Astrocyte of the cerebellum (primary cell): Measurements from ENCODE around the gene DIABLO.
A peak's percentile ranks its signal among the peaks of the same experiment; 100 is the strongest.
"Not testable (repeated sequence)": the region's sequence is repeated elsewhere in the genome, so short reads cannot be mapped to it uniquely, and the experiment has no call there.

Source experiments
- DNase-seq: peaks from one replicate; pipeline ENCODE4 v3.0.0-alpha.2; 2011; ENCODE audit warnings: low read depth
- H3K4me3 ChIP-seq: 2 replicates; pipeline ENCODE4 v1.5.1; 2011; ENCODE audit warnings: mild to moderate bottlenecking, low read depth, low read length, moderate library complexity
- CTCF ChIP-seq: IDR thresholded peaks from 2 replicates; pipeline ENCODE4 v1.5.1; 2012; ENCODE audit warnings: low read length, low read depth, moderate library complexity, mild to moderate bottlenecking; ENCODE audit errors: missing control alignments
- in situ Hi-C: cut with HindIII; loops from 2 replicates; pipeline ENCODE4 v1.10.0; 2017; ENCODE audit warnings: low sequenced_read_pairs

The DIABLO gene

GRCh38 chr12:122182887-122183587, 42.8 kb downstream of the DIABLO start, which contains the start of gene LRRC43:
LRRC43 (plus strand) TSS chr12:122183123; CDS start chr12:122183145, 22 bp downstream.
- in situ Hi-C loops: no loop called here
- TF ChIP-seq CTCF: no peak
- H3K4me3 ChIP-seq: peak within 1 kb of the TSS; percentile 49
- no peak for DNase-seq

GRCh38 chr12:122176473-122176872, 49.4 kb downstream of the DIABLO start:
- DNase-seq, H3K4me3 ChIP-seq, in situ Hi-C loops: not testable (repeated sequence)

DNA sequence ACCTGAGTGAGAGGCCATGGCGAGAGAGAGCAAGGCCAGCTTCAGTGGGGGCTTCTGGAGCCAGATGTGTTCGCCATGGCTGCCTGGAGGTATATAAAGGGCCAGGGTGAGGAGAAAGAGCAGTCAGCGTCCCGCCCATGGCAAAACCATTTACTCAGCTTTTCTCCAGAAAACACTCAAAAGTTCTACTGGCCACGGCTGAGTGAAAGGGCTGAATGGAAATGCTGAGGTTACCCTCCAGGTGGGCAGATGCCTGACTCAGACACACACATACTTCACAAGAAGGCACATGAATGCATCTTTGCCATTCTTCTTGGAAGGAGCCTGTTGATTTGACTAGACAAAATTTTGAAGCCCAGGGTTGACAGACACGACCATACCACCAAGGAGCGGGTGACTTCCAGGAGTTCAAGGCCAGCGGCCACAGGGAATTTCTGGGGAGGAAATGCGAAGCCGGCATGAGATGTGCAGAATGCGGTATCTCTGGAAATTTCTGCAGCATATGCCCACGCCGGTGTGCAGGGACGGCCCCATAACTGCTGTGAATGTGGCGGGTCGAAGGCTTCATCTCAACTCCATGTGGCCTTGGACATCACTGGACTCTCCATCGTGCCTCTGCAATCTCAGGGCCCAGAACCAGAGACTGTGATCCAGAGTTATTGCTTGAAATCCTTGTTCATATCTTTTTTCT, 51.6 kb downstream of the DIABLO start, which contains the start of gene IL31:
TSS of gene IL31 (minus strand) at position 67 of the 691 bp plus-strand sequence. CDS start at position 18, 49 bp downstream.
- in situ Hi-C loops: no loop called here
- no peak for TF ChIP-seq CTCF
- no peak for DNase-seq
- H3K4me3 ChIP-seq: no peak within 1 kb of the TSS

DNA sequence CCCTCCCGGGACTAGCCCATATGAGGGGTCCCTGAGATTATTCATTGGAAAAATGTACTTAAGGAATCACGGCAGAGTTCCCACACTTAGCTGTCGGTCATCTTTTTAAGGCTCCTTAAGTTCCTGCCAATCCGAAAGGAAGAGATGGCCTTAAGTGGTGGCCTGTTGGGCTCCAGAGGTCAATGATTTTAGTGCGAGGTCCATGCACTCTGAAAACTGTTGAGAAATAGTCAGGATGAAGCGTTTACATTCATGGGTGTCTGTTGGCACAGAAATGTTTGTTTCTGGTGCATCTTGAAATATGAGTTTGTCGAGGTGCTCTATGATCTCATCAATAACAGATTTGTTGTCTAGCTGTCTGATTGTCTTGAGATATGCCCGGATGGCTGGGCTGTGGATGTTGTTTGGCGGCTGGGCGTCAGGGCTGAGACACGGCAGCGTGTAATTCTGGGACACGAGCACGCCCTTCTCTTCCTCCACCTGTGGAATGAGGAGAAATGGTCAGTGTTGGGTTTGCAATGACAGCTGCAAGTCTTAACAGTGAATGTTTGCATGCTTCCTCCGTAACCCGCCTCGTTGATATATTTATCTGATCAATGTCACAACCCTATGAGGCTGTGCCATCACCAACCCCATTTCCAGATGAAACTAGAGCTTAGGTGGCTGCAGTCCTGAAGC, 53.5 kb downstream of the DIABLO start:
- DNase-seq: no peak
- in situ Hi-C loops: no loop called here
- TF ChIP-seq CTCF: no peak
- H3K4me3 ChIP-seq: no peak overlapping the region

GRCh38 chr12:122171399-122171798, 54.5 kb downstream of the DIABLO start:
- DNase-seq: no peak
- no peak for TF ChIP-seq CTCF
- in situ Hi-C loops: no loop called here
- no peak overlapping the region for H3K4me3 ChIP-seq

GRCh38 chr12:122168492-122168891, 57.4 kb downstream of the DIABLO start:
- TF ChIP-seq CTCF: no peak
- in situ Hi-C loops: no loop called here
- H3K4me3 ChIP-seq: no peak overlapping the region
- no peak for DNase-seq
